SK-N-MC (cell line): ENCODE measurements around the gene RNF183.
A peak's percentile ranks its signal among the peaks of the same experiment; 100 is the strongest.
"Not testable (repeated sequence)": the region's sequence is repeated elsewhere in the genome, so short reads cannot be mapped to it uniquely, and the experiment has no call there.

Experiments used
- DNase-seq: peaks from one replicate; pipeline ENCODE4 v3.0.0-alpha.2; 2011; ENCODE audit warnings: low read depth, low spot score
- H3K27ac ChIP-seq: fragments of 200-600 bp; sonication (generic); 2 replicates; pipeline ENCODE4 v1.5.1; 2016; ENCODE audit warnings: mixed run types
- H3K36me3 ChIP-seq: fragments of 200-600 bp; sonication (generic); 2 replicates; pipeline ENCODE4 v1.6.1; 2017; ENCODE audit warnings: antibody characterized with exemption, low read length, mixed read lengths; ENCODE audit not compliant: insufficient read depth
- H3K4me3 ChIP-seq: fragments of 200-600 bp; sonication (generic); 2 replicates; pipeline ENCODE4 v1.5.1; 2016
- H3K9ac ChIP-seq: fragments of 200-600 bp; sonication (generic); 2 replicates; pipeline ENCODE4 v1.8.0; 2017; ENCODE audit warnings: mixed run types, mixed read lengths; ENCODE audit not compliant: insufficient read length
- H3K9me3 ChIP-seq: fragments of 200-600 bp; sonication (generic); 2 replicates; pipeline ENCODE4 v1.6.1; 2017; ENCODE audit warnings: low read depth, mild to moderate bottlenecking, antibody characterized with exemption, low read length, moderate library complexity, mixed read lengths
- EZH2 ChIP-seq: fragments of 200-600 bp; sonication (generic); IDR thresholded peaks from one replicate; pipeline ENCODE4 v1.6.1; 2017; ENCODE audit warnings: antibody characterized with exemption
- FOXP2 ChIP-seq: optimal IDR thresholded peaks from 2 replicates; pipeline ENCODE3; 2011; ENCODE audit warnings: mild to moderate bottlenecking, moderate library complexity; ENCODE audit not compliant: insufficient read depth; ENCODE audit errors: extremely low read length, control extremely low read depth
- POLR2AphosphoS5 ChIP-seq: IDR thresholded peaks from 2 replicates; pipeline ENCODE4 v1.6.1; 2012; ENCODE audit warnings: mild to moderate bottlenecking, low read depth, low read length, borderline replicate concordance

The RNF183 gene

GRCh38 chr9:113309204-113309813, 6.1 kb upstream of the RNF183 start:
- TF ChIP-seq EZH2 (no peak), FOXP2 (no peak), POLR2AphosphoS5 (no peak)
- no peak overlapping the region for H3K4me3 ChIP-seq
- H3K9ac ChIP-seq = no peak overlapping the region
- H3K27ac ChIP-seq = no peak overlapping the region
- no peaks in the 10 kb centered on the region for H3K36me3 ChIP-seq
- DNase-seq = peak; percentile 18
- no peaks in the 10 kb centered on the region for H3K9me3 ChIP-seq

DNA sequence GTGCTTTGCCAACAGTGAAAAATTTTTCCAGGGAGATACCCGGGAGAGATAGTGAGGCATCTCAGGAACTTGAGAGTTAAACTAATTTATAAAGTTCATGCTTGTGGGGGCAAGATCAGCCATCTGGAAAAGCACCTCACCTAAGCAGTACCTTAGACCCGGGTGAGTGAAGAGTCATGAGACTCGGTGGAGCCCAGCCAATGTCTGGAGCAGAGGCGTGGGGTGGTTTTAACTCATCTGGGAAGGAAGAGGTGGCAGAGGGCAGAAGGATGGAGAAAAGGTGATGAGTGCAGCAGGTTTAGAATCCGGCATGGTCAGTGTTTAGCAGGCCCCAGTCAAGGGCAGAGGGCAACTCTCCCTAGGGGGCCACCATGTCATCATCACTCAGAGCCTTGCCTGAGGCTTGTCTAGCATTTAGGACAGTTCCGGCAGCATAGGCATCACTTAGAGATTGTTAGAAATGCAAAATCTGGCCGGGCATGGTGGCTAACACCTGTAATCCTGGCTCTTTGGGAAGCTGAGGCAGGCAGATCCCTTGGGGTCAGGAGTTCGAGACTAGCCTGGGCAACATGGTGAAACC, 4.3 kb upstream of the RNF183 start:
- TF ChIP-seq FOXP2 = no peak
- no peak for TF ChIP-seq EZH2
- no peak for TF ChIP-seq POLR2AphosphoS5
- H3K36me3 ChIP-seq = no peaks in the 10 kb centered on the region
- no peak overlapping the region for H3K27ac ChIP-seq
- no peak overlapping the region for H3K9ac ChIP-seq
- H3K9me3 ChIP-seq = no peaks in the 10 kb centered on the region
- no peak overlapping the region for H3K4me3 ChIP-seq
- DNase-seq = no peak

GRCh38 chr9:113306566-113306965, 3.4 kb upstream of the RNF183 start:
- Histone ChIP-seq H3K27ac (no peak overlapping the region), H3K4me3 (no peak overlapping the region), H3K9me3 (no peaks in the 10 kb centered on the region), H3K36me3 (no peaks in the 10 kb centered on the region), H3K9ac (no peak overlapping the region)
- no peak for DNase-seq
- TF ChIP-seq FOXP2 (no peak), EZH2 (no peak), POLR2AphosphoS5 (no peak)

- Histone ChIP-seq H3K9me3 (no peaks in the 10 kb centered on the region), H3K9ac (no peak overlapping the region), H3K36me3 (no peaks in the 10 kb centered on the region), H3K4me3 (no peak overlapping the region), H3K27ac (no peak overlapping the region)
- TF ChIP-seq EZH2 = no peak
- TF ChIP-seq POLR2AphosphoS5 = no peak
- TF ChIP-seq FOXP2 = no peak
- DNase-seq = no peak
Measured at GRCh38 chr9:113301548-113301947, 1.6 kb downstream of the RNF183 start.

DNA sequence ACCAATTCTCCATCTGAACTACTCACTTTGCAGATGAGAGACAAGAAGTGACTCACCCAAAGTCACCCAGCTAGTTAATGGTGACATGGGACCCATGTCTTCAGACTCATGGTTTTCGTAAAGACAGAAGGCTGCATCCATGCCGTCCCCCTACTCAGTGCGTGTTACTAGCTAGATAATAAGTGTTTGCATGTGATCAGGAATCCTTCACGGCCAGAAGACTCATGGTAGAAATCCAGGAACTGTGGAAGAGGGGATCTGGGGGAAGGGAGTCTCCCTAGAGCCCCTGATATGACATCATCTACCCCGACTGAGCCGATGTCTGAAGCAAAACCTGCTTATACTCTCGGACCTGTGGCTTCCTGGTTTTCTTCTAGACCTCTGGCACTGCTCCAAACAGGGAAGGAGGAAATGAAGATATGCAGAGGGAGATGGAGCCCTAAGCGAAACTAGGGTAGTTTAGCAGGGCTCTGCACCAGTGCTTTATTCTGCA, 3.3 kb downstream of the RNF183 start:
- Histone ChIP-seq H3K27ac (no peak overlapping the region), H3K4me3 (no peak overlapping the region), H3K36me3 (no peaks in the 10 kb centered on the region), H3K9me3 (no peaks in the 10 kb centered on the region), H3K9ac (no peak overlapping the region)
- DNase-seq = no peak
- no peak for TF ChIP-seq FOXP2
- TF ChIP-seq EZH2 = no peak
- TF ChIP-seq POLR2AphosphoS5 = no peak

DNA sequence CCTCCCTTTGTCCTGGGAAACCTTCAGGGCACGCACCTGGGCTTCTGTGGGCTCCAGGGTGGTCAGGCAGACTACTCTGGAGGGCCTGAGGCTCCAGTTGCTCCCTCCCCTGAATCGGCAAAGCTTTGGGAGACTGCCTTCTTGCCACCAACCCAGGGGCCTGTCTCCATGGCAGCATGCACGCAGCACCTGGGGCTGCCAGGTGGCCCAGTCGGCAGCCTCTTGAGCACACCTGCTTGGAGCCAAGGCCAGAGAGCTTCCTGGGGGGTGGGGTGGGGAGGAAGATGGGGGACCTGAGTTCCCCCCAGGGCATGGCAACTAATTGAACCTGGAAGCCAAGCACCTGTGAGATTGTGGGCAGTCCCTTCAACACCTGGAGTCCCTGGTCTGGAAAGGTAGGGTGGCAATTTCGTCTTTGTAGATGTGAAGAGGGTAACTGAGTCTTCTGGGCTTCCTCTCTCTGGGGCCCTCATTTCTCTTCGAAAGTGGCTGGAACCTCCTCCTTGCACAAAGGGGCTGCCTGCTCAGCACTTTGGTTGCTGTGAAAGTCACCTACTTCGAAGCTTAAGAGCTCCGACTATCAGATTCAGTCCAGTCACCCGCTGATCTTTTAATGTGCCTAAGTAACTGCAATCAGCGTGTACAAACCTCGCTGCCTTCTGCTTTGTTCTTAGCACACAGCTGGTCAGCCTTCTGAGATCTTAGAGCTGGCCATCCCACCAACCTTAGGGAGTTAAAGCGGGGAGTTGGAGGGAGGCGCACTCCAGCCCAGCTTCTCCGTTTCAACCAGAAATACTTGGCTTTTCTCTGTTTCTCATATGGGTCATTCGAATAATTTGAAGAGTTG, 4.0 kb downstream of the RNF183 start:
- Histone ChIP-seq H3K27ac (no peak overlapping the region), H3K36me3 (no peaks in the 10 kb centered on the region), H3K9ac (no peak overlapping the region), H3K9me3 (no peaks in the 10 kb centered on the region), H3K4me3 (no peak overlapping the region)
- no peak for TF ChIP-seq FOXP2
- no peak for TF ChIP-seq POLR2AphosphoS5
- no peak for TF ChIP-seq EZH2
- no peak for DNase-seq

GRCh38 chr9:113298311-113298710, 4.9 kb downstream of the RNF183 start:
- H3K9ac ChIP-seq = no peak overlapping the region
- no peaks in the 10 kb centered on the region for H3K9me3 ChIP-seq
- H3K27ac ChIP-seq = no peak overlapping the region
- H3K36me3 ChIP-seq = peaks cover 8% of the 10 kb centered on the region
- no peak overlapping the region for H3K4me3 ChIP-seq
- no peak for TF ChIP-seq FOXP2
- TF ChIP-seq POLR2AphosphoS5 = no peak
- no peak for TF ChIP-seq EZH2
- DNase-seq = no peak

- peaks cover 21% of the 10 kb centered on the region for H3K36me3 ChIP-seq
- H3K4me3 ChIP-seq = no peak overlapping the region
- no peaks in the 10 kb centered on the region for H3K9me3 ChIP-seq
- TF ChIP-seq FOXP2 = no peak
- TF ChIP-seq POLR2AphosphoS5 = no peak
- no peak for TF ChIP-seq EZH2
- no peak overlapping the region for H3K9ac ChIP-seq
- no peak for DNase-seq
- H3K27ac ChIP-seq = no peak overlapping the region
Measured at GRCh38 chr9:113296796-113297558, 6.2 kb downstream of the RNF183 start.

- H3K9ac ChIP-seq, H3K9me3 ChIP-seq, DNase-seq, H3K4me3 ChIP-seq, H3K27ac ChIP-seq: not testable (repeated sequence)
- H3K36me3 ChIP-seq = peaks cover 28% of the 10 kb centered on the region
Measured at GRCh38 chr9:113296247-113296646, 6.9 kb downstream of the RNF183 start.
